CD4-positive, alpha-beta T cell treated with Interferon alpha-2 for 1 hour (primary cell): ENCODE data around the gene CDC42BPA.
"Not testable (repeated sequence)": the region's sequence is repeated elsewhere in the genome, so short reads cannot be mapped to it uniquely, and the experiment has no call there.

Source experiments
- DNase-seq, 2 donors: peaks; one replicate each; pipeline ENCODE4 v3.0.0-alpha.2; 2020 to 2022

Gene CDC42BPA

DNA sequence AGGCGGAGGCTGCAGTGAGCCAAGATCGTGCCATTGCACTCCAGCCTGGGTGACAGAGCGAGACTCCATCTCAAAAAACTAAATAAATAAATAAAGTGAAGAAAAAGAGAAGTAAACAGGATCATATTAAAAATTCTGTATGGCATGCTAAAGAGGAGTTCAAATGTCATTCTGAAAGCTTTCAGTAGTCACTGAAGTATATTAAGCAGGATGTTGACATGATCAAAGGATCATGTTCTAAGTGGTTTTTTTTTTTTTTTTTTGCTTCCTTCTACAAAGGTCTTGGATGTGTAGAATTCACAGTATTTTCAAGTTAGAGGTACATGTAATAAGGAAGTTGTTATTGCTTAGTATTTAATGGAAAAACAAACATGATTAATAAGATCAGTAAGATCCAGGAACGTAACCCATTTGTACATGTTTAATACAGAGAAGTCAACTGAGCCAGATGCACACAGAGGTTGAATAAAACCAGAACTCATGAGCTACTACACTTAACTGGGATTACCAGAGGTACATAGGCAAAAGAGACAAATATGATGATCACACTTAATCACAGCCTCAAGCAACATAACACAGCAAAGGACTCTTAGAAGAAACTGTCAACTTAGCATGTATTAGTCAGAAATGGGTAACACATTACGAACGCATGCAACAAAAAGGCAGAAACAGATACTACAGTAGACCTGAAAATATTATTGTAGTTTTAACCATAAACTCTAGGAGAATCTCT lies 12.2 kb downstream of the CDC42BPA start:
- DNase-seq = no peak

DNA sequence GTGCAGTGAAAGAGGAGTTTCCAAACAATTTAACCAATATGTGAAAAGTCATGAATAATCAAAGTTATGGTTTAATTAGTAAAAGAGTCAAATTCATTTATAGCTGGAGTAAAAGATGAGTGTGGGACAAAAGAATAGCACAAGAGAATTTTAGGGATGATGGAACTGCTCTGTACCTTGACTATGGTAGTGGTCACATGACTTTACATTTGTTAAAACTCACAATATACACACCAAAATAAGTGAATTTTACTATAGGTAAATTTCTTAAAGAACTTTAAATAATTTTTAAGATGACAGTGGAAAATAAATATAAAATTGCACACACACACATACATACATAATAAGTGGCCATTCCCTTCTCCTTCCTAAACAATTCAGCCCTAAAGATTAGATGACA lies 13.6 kb downstream of the CDC42BPA start:
- no peak for DNase-seq

GRCh38 chr1:227303662-227304061 lies 14.6 kb downstream of the CDC42BPA start:
- DNase-seq = no peak

- no peak for DNase-seq
Observed at GRCh38 chr1:227300682-227301081, 17.6 kb downstream of the CDC42BPA start.

GRCh38 chr1:227299688-227300087 lies 18.6 kb downstream of the CDC42BPA start:
- no peak for DNase-seq

- no peak for DNase-seq
Observed at GRCh38 chr1:227299241-227299627, 19.1 kb downstream of the CDC42BPA start.

GRCh38 chr1:227298512-227299240 lies 19.6 kb downstream of the CDC42BPA start:
- no peak for DNase-seq

GRCh38 chr1:227297073-227297793 lies 21.1 kb downstream of the CDC42BPA start:
- DNase-seq = no peak

GRCh38 chr1:227295609-227296008 lies 22.7 kb downstream of the CDC42BPA start:
- no peak for DNase-seq

DNA sequence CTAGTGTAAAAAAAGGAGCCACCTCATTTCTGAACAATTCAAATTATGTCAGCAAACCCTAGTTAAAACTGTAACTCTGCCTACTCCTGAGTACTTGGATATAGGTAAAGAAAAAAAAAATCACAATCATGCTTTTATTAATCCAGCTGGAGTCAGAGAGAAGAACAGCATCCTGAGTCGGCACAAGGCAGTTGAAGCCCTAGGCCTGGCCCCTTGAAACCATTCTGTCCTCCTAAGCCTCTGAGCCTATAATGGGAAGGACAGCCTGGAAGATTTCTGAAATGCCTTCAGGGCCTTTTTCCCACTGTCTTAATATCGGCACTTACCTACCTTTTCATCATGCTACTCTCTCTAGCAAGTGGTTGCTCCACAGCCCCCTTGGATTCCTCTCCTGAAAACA lies 32.5 kb downstream of the CDC42BPA start:
- no peak for DNase-seq

DNA sequence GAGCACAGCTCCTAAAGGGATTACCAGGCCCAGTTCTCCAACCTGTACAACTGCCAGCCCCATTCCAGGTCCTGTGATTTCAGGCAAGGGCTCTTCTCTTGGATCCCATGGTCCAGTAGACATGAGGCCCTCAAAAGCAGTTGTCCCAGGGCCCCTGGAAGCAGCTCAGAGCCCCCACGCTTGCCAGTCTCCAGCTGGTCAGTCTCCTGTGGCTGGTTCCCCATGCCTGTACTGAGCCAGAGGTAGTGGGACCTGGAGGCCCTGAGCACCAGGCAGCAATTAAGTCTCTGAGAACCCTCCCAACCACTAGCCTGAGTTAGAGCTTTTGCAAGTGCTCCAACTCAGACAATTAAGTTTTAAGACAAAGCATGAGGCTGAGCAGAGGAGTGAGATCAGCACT lies 36.9 kb downstream of the CDC42BPA start:
- no peak for DNase-seq

GRCh38 chr1:227280836-227281235 lies 37.5 kb downstream of the CDC42BPA start:
- DNase-seq = no peak

DNA sequence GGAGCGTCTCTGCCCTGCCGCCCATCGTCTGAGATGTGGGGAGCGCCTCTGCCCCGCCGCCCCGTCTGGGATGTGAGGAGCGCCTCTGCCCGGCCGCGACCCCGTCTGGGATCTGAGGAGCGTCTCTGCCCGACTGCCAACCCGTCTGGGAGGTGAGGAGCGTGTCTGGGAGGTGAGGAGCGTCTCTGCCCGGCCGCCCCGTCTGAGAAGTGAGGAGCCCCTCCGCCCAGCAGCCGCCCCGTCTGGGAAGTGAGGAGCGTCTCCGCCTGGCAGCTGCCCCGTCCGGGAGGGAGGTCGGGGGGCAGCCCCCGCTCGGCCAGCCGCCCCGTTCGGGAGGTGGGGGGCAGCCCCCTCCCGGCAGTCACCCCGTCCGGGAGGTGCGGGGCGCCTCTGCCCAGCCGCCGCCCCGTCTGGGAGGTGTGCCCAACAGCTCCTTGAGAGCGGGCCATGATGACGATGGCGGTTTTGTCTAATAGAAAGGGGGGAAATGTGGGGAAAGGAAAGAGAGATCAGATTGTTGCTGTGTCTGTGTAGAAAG lies 42.1 kb downstream of the CDC42BPA start:
- not testable (repeated sequence) for DNase-seq

- no peak for DNase-seq
Observed at GRCh38 chr1:227273557-227273956, 44.7 kb downstream of the CDC42BPA start.

GRCh38 chr1:227272428-227272827 lies 45.9 kb downstream of the CDC42BPA start:
- no peak for DNase-seq

DNA sequence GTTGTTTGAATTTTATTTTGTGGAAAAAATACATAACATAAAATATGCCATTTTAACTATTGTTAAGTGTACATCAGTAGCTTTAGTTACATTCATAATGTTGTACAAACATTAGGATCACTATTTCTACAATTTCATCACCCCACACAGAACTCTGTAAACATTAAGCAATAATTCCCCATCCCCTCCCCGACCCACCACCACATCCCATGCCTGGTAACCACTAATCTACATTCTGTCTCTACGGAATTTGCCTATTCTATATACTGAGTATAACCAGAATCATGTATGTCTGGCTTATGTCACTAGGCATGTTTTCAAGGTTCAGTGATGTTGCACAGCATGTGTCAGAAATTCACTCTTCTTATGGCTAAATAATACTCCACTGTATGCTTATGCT lies 47.7 kb downstream of the CDC42BPA start:
- no peak for DNase-seq

- no peak for DNase-seq
Observed at GRCh38 chr1:227268943-227269342, 49.3 kb downstream of the CDC42BPA start.

DNA sequence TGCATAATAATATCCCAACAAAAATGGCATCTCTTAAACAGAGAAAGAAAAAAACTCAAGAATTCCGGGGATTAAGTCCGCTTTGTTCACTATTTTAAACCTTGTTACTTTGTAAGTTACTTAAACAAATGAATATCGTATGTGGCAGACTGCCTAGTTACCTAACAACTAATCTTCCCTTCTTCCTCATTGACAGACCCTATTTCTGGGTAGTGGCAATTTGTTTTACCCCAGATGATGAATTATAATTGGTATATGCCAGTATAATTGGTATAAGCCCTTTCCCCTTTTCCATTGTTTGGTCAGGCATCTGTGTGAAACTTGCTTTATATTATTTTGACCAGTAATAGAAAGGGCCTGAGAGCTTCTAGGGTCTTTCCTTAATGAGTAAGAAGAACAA lies 52.4 kb downstream of the CDC42BPA start:
- DNase-seq = no peak

- no peak for DNase-seq
Observed at GRCh38 chr1:227263869-227264268, 54.4 kb downstream of the CDC42BPA start.

DNA sequence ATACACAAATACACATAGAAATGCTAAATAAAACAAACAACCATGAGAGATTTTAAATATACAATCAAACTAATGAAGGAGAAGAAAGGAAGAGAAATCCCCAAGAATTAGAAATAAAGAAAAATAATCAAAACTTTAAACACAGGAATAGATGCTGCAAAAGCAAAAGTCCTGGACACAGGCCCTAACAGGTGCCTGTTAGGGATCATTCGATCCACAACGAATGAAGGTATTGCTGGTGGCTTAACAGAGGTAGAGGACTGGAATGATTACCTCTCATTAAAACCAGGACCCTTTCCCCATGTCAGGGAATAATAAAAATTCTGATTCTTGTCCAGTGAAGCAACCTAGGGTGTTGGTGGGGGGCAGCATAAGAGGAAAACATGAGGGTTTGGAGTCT lies 56.8 kb downstream of the CDC42BPA start:
- DNase-seq = no peak

GRCh38 chr1:227260433-227260832 lies 57.9 kb downstream of the CDC42BPA start:
- DNase-seq = no peak

GRCh38 chr1:227257964-227258363 lies 60.3 kb downstream of the CDC42BPA start:
- DNase-seq = no peak

DNA sequence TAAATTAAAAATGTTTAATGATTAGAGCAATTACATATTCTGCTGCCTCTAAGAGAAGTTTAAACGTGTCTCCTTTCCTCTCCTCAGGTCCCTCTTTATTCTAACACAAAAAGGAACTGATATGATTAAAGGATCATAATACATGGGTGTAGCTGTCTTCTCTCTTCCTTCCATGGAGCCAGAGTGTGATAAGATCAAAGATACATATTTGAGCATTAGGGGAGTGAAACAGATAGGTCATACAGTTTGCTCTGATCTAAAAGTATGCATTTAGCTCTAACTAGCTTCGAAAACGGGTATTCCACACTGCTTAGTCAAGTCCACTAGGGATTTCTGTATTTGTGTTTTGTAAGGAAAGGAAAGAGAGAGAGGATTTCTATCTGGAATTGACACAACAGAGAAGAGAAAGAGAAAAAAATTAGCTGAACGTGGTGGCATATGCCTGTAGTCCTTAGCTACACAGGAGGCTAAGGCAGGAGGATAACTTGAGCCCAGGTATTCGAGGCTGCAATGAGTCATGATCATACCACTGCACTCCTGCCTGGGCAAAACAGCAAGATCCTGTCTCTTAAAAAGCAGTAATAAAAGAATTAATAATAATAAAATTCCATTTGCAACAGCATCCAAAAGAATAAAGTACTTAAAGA lies 63.1 kb downstream of the CDC42BPA start:
- DNase-seq = no peak
